NB4 (cell line): ENCODE data around the gene LEP.

Source experiments
- MYC ChIP-seq: IDR thresholded peaks from 2 replicates; pipeline ENCODE4 v1.6.1; 2011; ENCODE audit warnings: low read depth, low read length
- POLR2A ChIP-seq: IDR thresholded peaks from 2 replicates; pipeline ENCODE4 v1.6.1; 2011; ENCODE audit warnings: mild to moderate bottlenecking; ENCODE audit not compliant: insufficient read length; ENCODE audit errors: extremely low read depth
- TF ChIP-seq, protein P1 (sequence below): IDR thresholded peaks from one replicate; pipeline ENCODE4 v1.5.1; 2012; ENCODE audit warnings: low read depth, low read length

DNA sequence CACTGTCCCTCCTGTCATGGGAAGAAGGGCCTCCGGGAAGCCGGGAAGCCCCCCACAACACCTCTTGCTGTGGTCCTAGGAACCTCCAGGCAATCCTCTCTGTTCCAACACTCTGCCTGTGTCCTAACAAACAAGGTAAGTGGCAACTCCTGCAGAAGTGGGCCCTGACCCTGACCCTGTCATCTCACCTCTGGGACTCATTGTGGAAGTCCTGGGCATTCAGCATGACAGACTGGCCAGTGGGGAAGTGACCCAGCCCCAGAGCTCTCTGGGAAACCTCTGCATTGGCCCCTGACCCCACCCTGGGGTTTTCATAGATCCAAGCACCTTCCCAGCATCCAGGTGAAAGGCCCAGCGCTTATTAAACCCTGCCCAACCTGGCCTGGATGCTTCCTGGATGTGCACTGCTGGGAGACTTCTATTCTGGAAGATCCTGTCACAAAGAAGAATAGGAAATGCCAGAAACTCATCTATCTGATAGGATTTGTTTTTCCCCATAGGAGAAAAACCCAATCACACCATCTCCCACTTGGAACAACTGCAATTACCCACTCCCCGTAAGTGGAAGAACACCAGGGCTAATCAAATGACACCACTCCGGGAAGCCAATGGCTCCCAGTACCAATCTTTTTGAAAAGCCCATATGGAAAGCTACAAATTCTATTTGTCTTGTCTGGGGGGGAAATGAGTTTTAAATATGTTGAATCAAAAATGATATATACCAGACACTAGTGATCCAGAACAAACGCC, 24.3 kb downstream of the LEP start:
- TF ChIP-seq POLR2A (no peak), MYC (no peak)
- TF ChIP-seq, protein P1, sequence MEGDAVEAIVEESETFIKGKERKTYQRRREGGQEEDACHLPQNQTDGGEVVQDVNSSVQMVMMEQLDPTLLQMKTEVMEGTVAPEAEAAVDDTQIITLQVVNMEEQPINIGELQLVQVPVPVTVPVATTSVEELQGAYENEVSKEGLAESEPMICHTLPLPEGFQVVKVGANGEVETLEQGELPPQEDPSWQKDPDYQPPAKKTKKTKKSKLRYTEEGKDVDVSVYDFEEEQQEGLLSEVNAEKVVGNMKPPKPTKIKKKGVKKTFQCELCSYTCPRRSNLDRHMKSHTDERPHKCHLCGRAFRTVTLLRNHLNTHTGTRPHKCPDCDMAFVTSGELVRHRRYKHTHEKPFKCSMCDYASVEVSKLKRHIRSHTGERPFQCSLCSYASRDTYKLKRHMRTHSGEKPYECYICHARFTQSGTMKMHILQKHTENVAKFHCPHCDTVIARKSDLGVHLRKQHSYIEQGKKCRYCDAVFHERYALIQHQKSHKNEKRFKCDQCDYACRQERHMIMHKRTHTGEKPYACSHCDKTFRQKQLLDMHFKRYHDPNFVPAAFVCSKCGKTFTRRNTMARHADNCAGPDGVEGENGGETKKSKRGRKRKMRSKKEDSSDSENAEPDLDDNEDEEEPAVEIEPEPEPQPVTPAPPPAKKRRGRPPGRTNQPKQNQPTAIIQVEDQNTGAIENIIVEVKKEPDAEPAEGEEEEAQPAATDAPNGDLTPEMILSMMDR, result no peak
